ENCODE measurements around the gene FLNB. TPM values are rescaled to one million over a fixed set of nuclear protein-coding genes. Genes with fewer than 3 reads are reported as not detected.

The FLNB gene
- total and polyA plus RNA-seq, 2 of the 4 experiments (the other 2 are of a cell fraction): 78.0 to 136 TPM

- peaks cover 13% of the 10 kb centered on the region; the same call in 1 of the 2 replicates for H3K9me1 ChIP-seq (ENCODE audit: insufficient read depth, low read length)
- H2AK5ac ChIP-seq (ENCODE audit: low read depth, low read length): peak overlapping the region; percentile 33
- no peak overlapping the region for H2BK5ac ChIP-seq (ENCODE audit: low read depth, low read length, poor library complexity, severe bottlenecking)
- no peak overlapping the region for H3K9ac ChIP-seq (ENCODE audit: low read depth, low read length)
- no peak overlapping the region for H3K27ac ChIP-seq (ENCODE audit: insufficient read depth, low read length)
- H2AFZ ChIP-seq (replicated peaks; ENCODE audit: low read length, poor library complexity): peak overlapping the region; percentile 4
- H3K79me1 ChIP-seq (ENCODE audit: low read depth in 1 of 2, low read length in 2 of 2): 0 out of 4 replicates have a peak, but pooled peaks cover 0 to 2% of the 10 kb centered on the region in 2 experiments
- intact Hi-C loops (cut with micrococcal nuclease): no loop called here
- ChIA-PET CTCF (interaction anchor here (0.5 kb wide), 1 partner anchor 561 kb away, joined by 3 read pairs; no protein-coding TSS in a partner anchor), POLR2A (ENCODE audit: unreplicated experiment) (no interaction called here)
- ATAC-seq (ENCODE audit: low read depth) (no peak), DNase-seq (no peak)
- H3K56ac ChIP-seq (ENCODE audit: extremely low read depth, insufficient read depth, low read length): no peak overlapping the region
- H3K14ac ChIP-seq (replicated peaks; ENCODE audit: low read depth, low read length): no peak overlapping the region
- peak overlapping the region; percentile 67 for H2BK120ac ChIP-seq (ENCODE audit: low read depth, low read length)
- WGBS, 2 experiments (ENCODE audit: extremely low coverage in 2 of 2, insufficient read length in 1 of 2): 93% methylated on average over 5 of the region's 13 CpGs; no CpG with 5 or more reads in 1 of the 2 experiments
- peak overlapping the region; percentile 69 for H4K91ac ChIP-seq (ENCODE audit: insufficient read depth, low read depth, low read length)
- no peak overlapping the region for H3K4me2 ChIP-seq (ENCODE audit: low read depth, low read length)
- peak overlapping the region; percentile 19 for H3K4ac ChIP-seq (ENCODE audit: low read depth, low read length)
- H3K4me1 ChIP-seq (ENCODE audit: control insufficient read depth, insufficient read depth, low read length): peaks cover 3% of the 10 kb centered on the region
- H4K20me1 ChIP-seq (ENCODE audit: insufficient read depth, low read length): no peaks in the 10 kb centered on the region
- peak overlapping the region; percentile 28; the same call in 1 of the 2 replicates for H4K5ac ChIP-seq (ENCODE audit: low read depth, low read length)
- no peak overlapping the region for H3K18ac ChIP-seq (ENCODE audit: low read depth, low read length)
- no peaks in the 10 kb centered on the region for H3K27me3 ChIP-seq (ENCODE audit: control insufficient read depth, insufficient read depth, low read length)
- H3K4me3 ChIP-seq (ENCODE audit: insufficient read depth, low read depth, low read length): no peak overlapping the region
- H4K8ac ChIP-seq (ENCODE audit: low read depth in 2 of 2, low read length in 2 of 2): peak overlapping the region; percentile 48 to 58; a peak in 2 of 4 replicates
- no TSS peak for BruUV-seq (replicated peaks)
- peak overlapping the region; percentile 29; the same call in 1 of the 2 replicates for H2BK20ac ChIP-seq (ENCODE audit: low read depth, low read length)
- H3K36me3 ChIP-seq (ENCODE audit: control insufficient read depth, insufficient read depth, low read length): no peaks in the 10 kb centered on the region
- no peak overlapping the region for H3K23ac ChIP-seq (ENCODE audit: low read depth, low read length)
- in situ Hi-C loops (cut with MboI; ENCODE audit: low sequenced_read_pairs): no loop called here
- H3K9me3 ChIP-seq (ENCODE audit: control insufficient read depth, insufficient read depth, low read length): no peaks in the 10 kb centered on the region
- H2BK15ac ChIP-seq (ENCODE audit: low read depth, low read length): 0 out of 3 replicates have a peak overlapping the region, but pooled peaks have one; percentile 42
- dilution Hi-C loops (cut with HindIII; ENCODE audit: low sequenced_read_pairs, unreplicated experiment): no loop called here
- H2AK9ac ChIP-seq (replicated peaks; ENCODE audit: low read depth, low read length, poor library complexity): peak overlapping the region; percentile 57
- TF ChIP-seq RAD21 (IDR thresholded peaks at IDR 0.05; ENCODE audit: low read length) (no peak), CEBPB (IDR thresholded peaks at IDR 0.05; ENCODE audit: low read depth, low read length) (no peak), BHLHE40 (IDR thresholded peaks at IDR 0.05; ENCODE audit: low read depth, low read length) (no peak), SMC3 (IDR thresholded peaks at IDR 0.05; ENCODE audit: low read depth, low read length) (no peak), RCOR1 (IDR thresholded peaks at IDR 0.05; ENCODE audit: insufficient replicate concordance, low read length) (no peak), MXI1 (IDR thresholded peaks at IDR 0.05; ENCODE audit: borderline replicate concordance, low read depth, low read length) (no peak), MAZ (IDR thresholded peaks at IDR 0.05; ENCODE audit: borderline replicate concordance, low read depth, low read length) (no peak), POLR2A (IDR thresholded peaks at IDR 0.05; ENCODE audit: low read depth, low read length) (no peak), CHD1 (IDR thresholded peaks at IDR 0.05; ENCODE audit: low read depth, low read length) (no peak), FOS (IDR thresholded peaks at IDR 0.05; ENCODE audit: low read depth, low read length) (no peak), RFX5 (IDR thresholded peaks at IDR 0.05; ENCODE audit: low read depth, low read length) (no peak), CTCF (conservative IDR thresholded peaks at IDR 0.05; ENCODE audit: low read depth, low read length) (no peak)
- TF ChIP-seq, protein P1, sequence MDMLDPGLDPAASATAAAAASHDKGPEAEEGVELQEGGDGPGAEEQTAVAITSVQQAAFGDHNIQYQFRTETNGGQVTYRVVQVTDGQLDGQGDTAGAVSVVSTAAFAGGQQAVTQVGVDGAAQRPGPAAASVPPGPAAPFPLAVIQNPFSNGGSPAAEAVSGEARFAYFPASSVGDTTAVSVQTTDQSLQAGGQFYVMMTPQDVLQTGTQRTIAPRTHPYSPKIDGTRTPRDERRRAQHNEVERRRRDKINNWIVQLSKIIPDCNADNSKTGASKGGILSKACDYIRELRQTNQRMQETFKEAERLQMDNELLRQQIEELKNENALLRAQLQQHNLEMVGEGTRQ (IDR thresholded peaks at IDR 0.05; ENCODE audit: low read depth, low read length): no peak
- TF ChIP-seq, protein P2, sequence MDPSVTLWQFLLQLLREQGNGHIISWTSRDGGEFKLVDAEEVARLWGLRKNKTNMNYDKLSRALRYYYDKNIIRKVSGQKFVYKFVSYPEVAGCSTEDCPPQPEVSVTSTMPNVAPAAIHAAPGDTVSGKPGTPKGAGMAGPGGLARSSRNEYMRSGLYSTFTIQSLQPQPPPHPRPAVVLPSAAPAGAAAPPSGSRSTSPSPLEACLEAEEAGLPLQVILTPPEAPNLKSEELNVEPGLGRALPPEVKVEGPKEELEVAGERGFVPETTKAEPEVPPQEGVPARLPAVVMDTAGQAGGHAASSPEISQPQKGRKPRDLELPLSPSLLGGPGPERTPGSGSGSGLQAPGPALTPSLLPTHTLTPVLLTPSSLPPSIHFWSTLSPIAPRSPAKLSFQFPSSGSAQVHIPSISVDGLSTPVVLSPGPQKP (IDR thresholded peaks at IDR 0.05; ENCODE audit: borderline replicate concordance, low read depth, low read length): no peak
These were observed 49.4 kb upstream of the FLNB start for GRCh38 chr3:57958642-57959422.
